Measurements from ENCODE around the gene PUS1.

Gene PUS1

DNA sequence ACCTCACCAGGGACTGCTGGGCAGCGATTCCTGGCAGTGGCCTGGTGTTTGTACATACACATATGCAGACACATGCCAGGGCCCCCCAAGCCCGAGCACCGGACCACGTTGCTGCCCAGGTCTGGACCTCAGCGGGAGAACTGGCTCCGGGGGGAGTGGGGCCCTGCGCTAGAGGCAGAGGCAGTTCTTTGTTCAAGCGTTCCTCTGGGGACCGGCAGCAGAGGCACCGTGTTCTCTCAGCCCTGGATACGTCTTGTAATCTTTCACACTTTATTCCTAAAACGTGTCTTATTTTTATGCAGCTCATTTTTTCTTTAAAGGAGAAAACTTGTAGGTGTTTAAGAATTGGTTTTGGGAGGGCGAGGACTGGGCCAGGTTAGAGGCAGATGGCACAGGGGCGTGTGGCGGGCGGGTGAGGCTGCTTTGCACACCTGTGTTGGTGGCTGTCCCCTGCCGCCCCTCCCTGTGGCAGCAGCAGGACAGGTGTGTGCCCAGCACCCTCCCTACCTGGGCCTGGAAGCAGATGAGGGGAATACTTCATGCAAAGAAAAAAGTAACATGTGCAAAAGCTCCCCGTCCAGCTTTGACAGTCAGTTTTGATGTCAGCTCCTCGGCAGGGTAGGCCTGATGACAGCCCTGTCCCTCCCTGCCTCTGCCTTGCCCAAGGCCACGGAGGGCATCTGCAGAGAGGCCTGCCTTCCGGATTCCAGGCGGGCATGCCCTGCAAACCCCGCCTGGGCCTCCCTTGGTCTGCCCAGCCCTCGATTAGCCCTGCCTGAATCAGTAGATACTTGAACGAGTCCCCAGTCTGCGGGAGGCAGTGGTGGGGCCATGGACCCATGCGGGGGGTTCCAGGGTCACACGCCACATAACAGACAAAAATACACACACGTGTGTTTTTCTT lies 7.0 kb upstream of the PUS1 start:
- H3K9me3 ChIP-seq (ENCODE audit: control insufficient read depth, low read length), result no peaks in the 10 kb centered on the region
- no peak overlapping the region for H3K4me3 ChIP-seq (ENCODE audit: low read depth, low read length)
- no peak overlapping the region for H3K9ac ChIP-seq
- no peak overlapping the region for H3K4me2 ChIP-seq (ENCODE audit: low read length)
- no peak overlapping the region for H3K27ac ChIP-seq
- no peaks in the 10 kb centered on the region for H3K79me2 ChIP-seq
- no peaks in the 10 kb centered on the region for H3K4me1 ChIP-seq
- TF ChIP-seq, protein P1, sequence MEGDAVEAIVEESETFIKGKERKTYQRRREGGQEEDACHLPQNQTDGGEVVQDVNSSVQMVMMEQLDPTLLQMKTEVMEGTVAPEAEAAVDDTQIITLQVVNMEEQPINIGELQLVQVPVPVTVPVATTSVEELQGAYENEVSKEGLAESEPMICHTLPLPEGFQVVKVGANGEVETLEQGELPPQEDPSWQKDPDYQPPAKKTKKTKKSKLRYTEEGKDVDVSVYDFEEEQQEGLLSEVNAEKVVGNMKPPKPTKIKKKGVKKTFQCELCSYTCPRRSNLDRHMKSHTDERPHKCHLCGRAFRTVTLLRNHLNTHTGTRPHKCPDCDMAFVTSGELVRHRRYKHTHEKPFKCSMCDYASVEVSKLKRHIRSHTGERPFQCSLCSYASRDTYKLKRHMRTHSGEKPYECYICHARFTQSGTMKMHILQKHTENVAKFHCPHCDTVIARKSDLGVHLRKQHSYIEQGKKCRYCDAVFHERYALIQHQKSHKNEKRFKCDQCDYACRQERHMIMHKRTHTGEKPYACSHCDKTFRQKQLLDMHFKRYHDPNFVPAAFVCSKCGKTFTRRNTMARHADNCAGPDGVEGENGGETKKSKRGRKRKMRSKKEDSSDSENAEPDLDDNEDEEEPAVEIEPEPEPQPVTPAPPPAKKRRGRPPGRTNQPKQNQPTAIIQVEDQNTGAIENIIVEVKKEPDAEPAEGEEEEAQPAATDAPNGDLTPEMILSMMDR (IDR thresholded peaks at IDR 0.05), result no peak
- no peaks in the 10 kb centered on the region for H3K27me3 ChIP-seq (ENCODE audit: control insufficient read depth, insufficient read depth, low read length)
- H2AFZ ChIP-seq, result no peak overlapping the region
- H3K36me3 ChIP-seq (ENCODE audit: control insufficient read depth, insufficient read depth, low read length), result no peaks in the 10 kb centered on the region

DNA sequence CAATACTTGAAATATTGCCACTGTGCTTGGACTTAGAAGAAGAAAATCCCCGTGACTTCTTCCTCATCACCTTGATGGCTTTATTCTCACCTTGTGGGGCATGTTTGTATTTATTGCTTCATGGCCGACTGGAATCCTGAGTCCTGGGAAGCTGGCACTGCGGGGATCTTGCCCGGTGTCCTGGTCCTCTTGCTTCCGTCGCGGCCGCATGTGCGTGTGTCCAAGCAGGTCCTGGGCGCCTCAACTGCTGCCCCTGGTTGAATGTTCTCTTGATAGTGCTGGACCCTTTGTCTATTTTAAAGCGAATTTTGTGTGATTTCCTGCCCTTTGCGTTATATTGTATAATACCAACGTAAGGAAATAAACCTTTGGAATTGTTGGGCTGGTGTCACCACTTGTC lies 6.3 kb upstream of the PUS1 start:
- H3K27ac ChIP-seq, result no peak overlapping the region

DNA sequence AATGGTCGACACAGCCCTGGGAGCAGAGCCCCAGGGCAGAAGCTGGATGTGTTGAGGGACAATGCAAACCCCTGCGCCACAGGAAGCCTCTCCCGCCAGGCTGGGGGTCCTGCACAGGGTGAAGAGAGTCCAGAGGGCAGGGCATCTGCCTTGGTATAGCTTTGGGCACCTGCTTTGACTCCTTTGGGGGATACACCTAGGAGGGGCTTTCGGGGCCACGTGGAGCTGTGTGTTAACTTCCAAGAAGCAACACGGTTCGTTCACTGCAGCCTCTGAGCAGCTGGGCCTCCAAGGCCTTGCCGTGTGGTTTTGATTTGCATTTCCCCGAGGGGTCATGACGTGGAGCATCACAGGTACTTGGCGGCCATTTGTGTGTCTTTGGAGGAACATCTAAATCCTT lies 5.8 kb upstream of the PUS1 start:
- Histone ChIP-seq H3K4me2 (ENCODE audit: low read length) (no peak overlapping the region), H3K27me3 (ENCODE audit: control insufficient read depth, insufficient read depth, low read length) (no peaks in the 10 kb centered on the region), H3K4me1 (no peaks in the 10 kb centered on the region), H2AFZ (no peak overlapping the region), H3K36me3 (ENCODE audit: control insufficient read depth, insufficient read depth, low read length) (no peaks in the 10 kb centered on the region), H3K4me3 (ENCODE audit: low read depth, low read length) (no peak overlapping the region), H3K9ac (no peak overlapping the region), H3K9me3 (ENCODE audit: control insufficient read depth, low read length) (no peaks in the 10 kb centered on the region), H3K79me2 (no peaks in the 10 kb centered on the region), H3K27ac (no peak overlapping the region)
- TF ChIP-seq, protein P1 (IDR thresholded peaks at IDR 0.05), result no peak

More for the DNA sequence above, 6.3 kb upstream of the PUS1 start:
- TF ChIP-seq, protein P1 (IDR thresholded peaks at IDR 0.05), result no peak
- Histone ChIP-seq H3K4me3 (ENCODE audit: low read depth, low read length) (no peak overlapping the region), H3K79me2 (no peaks in the 10 kb centered on the region), H3K36me3 (ENCODE audit: control insufficient read depth, insufficient read depth, low read length) (no peaks in the 10 kb centered on the region), H3K4me1 (no peaks in the 10 kb centered on the region), H3K4me2 (ENCODE audit: low read length) (no peak overlapping the region), H3K9me3 (ENCODE audit: control insufficient read depth, low read length) (no peaks in the 10 kb centered on the region), H3K27me3 (ENCODE audit: control insufficient read depth, insufficient read depth, low read length) (no peaks in the 10 kb centered on the region), H2AFZ (no peak overlapping the region), H3K9ac (no peak overlapping the region)

DNA sequence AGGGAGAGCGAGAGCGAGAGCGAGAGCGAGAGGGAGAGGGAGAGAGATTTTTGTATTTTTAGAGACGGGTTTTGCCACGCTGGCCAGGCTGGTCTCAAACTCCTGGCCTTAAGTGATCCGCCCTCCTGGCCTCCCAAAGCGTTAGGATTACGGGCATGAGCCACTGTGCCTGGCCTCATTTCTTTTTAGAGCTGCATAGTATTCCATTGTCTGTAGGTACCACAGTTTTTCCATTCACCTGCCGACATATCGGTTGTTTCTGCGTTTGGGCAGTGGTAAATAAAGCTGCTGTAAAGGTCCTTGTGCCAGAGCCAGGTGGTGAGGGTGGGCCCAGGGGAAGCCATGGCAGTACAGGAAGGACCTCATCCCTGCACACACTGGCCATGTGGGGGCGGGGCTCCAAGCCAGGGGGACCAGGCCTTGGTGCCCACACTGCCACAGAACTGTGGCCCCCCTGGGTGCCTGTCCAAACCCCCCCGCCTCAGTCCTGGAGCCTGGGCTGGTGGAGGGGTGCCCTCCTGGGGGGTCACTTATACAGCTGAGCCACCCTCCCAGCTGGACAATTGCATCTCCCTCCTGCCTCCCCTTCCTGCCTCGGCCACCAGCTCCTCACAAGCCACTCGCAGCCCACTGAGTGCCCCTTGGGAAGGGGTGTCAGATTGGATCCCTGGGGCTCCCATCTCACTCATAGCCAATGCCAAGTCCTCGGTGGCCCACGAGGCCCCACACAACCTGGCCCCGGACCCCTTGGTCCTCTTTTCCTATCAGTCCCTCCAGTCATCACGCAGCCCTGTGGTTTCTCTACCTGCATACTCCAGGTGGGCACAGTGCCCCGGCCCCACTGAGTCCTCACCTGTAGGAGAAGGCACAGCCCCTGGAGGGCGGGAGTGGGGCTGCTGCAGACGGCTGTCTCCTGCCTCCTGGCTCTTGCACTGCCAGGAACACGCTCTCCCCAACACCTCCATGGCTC lies 1.7 kb upstream of the PUS1 start:
- H3K27me3 ChIP-seq (ENCODE audit: control insufficient read depth, insufficient read depth, low read length), result no peaks in the 10 kb centered on the region
- TF ChIP-seq, protein P1 (IDR thresholded peaks at IDR 0.05), result no peak
- no peak overlapping the region for H3K9ac ChIP-seq
- no peaks in the 10 kb centered on the region for H3K4me1 ChIP-seq
- no peak overlapping the region for H2AFZ ChIP-seq
- peaks cover 2% of the 10 kb centered on the region for H3K79me2 ChIP-seq
- no peak overlapping the region for H3K4me3 ChIP-seq (ENCODE audit: low read depth, low read length)
- H3K27ac ChIP-seq, result no peak overlapping the region
- no peak overlapping the region for H3K4me2 ChIP-seq (ENCODE audit: low read length)
- no peaks in the 10 kb centered on the region for H3K9me3 ChIP-seq (ENCODE audit: control insufficient read depth, low read length)
- H3K36me3 ChIP-seq (ENCODE audit: control insufficient read depth, insufficient read depth, low read length), result no peaks in the 10 kb centered on the region
